Fibroblast of mammary gland (primary cell): ENCODE results near the gene IZUMO4.
"Not testable (repeated sequence)": the region's sequence is repeated elsewhere in the genome, so short reads cannot be mapped to it uniquely, and the experiment has no call there.

ENCODE experiments used
- DNase-seq: peaks from one replicate; pipeline ENCODE4 v3.0.0-alpha.2; 2010; ENCODE audit warnings: low read depth
- H3K4me3 ChIP-seq: 2 replicates; pipeline ENCODE4 v1.5.1; 2011; ENCODE audit warnings: low read depth, mild to moderate bottlenecking, low read length, moderate library complexity; ENCODE audit not compliant: control insufficient read depth
- TF ChIP-seq, protein P1 (sequence below): conservative IDR thresholded peaks from 2 replicates; pipeline ENCODE4 v1.5.1; 2011; ENCODE audit warnings: low read depth, low read length, inconsistent platforms; ENCODE audit not compliant: control insufficient read depth, insufficient read depth

IZUMO4 gene

DNA sequence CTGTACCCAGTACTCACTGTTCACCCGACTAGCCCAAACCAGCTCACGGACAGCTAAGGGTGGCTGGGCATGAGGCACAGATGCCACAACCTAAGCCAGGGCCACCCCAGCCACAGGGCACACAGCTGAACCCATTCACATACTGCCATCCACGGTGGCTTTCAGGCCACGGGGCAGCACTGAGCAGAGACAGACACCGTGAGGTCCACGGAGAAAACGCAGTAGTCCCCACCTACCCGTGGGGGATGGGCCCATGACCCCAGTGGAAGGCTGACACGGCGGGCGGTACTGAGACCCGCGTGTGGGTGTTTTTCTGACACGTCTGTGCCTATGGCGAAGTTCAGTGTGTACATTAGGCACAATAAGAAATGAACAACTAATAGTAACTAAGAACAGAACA is 25.5 kb downstream of the IZUMO4 start:
- TF ChIP-seq, protein P1, sequence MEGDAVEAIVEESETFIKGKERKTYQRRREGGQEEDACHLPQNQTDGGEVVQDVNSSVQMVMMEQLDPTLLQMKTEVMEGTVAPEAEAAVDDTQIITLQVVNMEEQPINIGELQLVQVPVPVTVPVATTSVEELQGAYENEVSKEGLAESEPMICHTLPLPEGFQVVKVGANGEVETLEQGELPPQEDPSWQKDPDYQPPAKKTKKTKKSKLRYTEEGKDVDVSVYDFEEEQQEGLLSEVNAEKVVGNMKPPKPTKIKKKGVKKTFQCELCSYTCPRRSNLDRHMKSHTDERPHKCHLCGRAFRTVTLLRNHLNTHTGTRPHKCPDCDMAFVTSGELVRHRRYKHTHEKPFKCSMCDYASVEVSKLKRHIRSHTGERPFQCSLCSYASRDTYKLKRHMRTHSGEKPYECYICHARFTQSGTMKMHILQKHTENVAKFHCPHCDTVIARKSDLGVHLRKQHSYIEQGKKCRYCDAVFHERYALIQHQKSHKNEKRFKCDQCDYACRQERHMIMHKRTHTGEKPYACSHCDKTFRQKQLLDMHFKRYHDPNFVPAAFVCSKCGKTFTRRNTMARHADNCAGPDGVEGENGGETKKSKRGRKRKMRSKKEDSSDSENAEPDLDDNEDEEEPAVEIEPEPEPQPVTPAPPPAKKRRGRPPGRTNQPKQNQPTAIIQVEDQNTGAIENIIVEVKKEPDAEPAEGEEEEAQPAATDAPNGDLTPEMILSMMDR = no peak
- DNase-seq = no peak
- H3K4me3 ChIP-seq = no peak overlapping the region

DNA sequence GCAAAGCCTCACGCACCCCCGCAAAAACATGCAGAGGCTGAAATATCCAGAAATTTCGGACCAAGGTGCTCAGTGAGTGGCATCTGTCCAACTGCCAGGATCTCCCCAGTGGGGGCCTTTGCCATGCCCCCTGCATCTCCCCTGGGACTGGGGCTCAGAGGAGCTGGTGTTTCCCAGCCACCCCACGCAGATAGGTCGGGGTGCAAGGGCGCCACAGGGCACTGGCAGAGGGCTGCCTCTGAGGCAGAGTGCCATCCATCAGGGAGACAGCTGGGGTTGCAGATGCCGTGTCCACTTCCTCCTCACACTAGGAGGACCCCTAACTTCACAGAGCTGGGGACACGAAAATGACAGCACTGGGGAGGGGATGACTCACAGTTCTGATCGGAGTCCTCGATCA is 26.3 kb downstream of the IZUMO4 start:
- TF ChIP-seq, protein P1 = no peak

DNA sequence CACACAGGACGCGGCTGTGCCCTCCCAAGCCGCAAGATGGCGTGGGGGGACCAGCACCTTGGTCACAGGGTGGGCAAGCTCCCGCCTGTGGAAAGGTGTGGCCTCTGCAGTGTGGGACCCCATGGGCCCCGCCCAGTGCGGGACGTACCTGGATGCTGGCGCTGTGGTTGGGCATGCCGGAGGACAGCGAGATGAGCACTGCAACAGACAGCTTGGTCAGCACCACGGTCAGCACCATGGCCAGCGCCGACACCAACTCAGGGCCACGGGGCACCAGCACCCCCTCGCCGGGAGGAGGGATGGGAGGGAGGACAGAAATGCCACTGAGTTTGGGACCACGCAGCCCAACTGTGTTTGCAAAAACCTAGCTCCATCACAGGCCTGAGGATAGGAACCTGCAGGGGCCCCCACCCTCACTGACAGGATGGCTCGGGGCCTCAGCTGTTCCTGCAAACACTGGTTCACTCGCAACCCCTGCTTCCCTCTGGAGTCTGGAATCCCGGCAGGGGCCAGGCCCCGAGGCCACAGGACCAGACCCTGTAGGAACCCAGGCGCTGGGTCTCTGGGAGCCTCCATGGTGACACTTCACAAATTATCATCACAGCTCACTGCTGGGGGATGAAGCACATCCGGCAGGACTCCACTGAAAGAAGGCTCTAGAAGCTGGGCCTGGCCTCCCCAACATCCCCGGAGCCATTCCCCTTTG is 27.1 kb downstream of the IZUMO4 start:
- TF ChIP-seq, protein P1 = no peak
- no peak for DNase-seq
- no peak overlapping the region for H3K4me3 ChIP-seq

More for the DNA sequence above, 26.3 kb downstream of the IZUMO4 start:
- DNase-seq = no peak
- no peak overlapping the region for H3K4me3 ChIP-seq

DNA sequence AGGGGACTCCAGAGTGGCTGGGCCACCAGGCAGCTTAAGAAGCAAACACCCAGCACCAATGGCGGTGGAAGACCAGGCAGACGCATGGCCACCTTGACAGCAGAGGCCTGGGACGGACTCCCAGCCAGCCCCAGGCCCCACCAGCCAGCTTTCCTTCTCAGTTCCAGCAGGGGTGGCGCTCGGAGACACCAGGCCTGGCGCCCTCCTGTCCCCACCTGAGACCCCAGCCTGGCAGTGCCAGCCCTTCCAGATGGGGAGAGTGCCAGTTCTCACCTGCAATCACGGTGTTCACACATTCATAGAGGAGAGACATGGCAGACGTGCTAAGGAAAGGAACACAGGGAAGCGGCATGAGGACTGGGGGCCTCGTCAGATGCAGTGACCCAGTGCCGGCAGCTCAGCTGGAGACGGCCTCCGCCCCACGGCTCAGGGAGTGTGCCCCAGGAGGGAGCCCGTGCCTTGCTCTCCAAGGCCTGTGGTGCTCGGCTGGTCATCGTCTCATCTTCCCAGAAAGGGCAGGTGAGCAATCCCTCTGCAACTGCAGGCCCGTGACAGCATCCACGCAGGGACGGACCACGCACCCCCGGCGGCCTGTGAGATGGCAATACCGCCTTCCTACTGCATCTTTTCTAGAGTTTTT is 30.3 kb downstream of the IZUMO4 start:
- no peak for DNase-seq
- H3K4me3 ChIP-seq = no peak overlapping the region
- TF ChIP-seq, protein P1 = no peak

DNA sequence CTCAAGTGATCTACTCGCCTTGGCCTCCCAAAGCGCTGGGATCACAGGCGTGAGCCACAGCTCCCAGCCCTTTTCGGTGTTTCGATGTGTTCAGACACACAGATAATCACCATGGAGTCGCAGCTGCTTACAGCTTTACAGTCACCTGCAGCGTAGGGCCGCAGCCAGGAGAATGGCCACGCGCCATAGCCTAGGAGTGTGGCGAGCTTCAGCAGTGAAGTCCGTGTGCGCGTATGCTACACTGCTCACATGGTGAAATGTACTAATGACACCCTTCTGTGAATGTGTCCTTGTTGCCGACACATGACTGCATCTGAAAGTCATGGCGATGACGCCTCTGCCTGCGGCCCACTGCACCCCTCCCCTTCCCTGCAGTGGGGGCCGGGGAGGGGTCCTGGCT is 31.0 kb downstream of the IZUMO4 start:
- TF ChIP-seq, protein P1 = no peak
- no peak overlapping the region for H3K4me3 ChIP-seq
- no peak for DNase-seq

DNA sequence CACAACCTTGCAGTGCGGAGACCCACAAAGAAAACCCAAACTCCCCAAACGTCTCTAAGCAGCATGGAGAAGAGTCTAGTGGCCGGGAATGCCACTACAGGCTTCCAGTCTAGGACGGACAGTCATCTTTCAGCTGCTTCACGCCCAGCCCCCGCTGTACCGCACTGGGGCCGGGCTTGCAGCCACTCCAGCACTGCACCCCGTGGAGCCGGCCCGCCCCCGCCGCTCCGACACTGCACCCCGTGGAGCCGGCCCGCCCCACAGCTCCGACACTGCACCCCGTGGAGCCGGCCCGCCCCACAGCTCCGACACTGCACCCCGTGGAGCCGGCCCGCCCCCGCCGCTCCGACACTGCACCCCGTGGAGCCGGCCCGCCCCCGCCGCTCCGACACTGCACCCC is 31.5 kb downstream of the IZUMO4 start:
- H3K4me3 ChIP-seq, DNase-seq: not testable (repeated sequence)

DNA sequence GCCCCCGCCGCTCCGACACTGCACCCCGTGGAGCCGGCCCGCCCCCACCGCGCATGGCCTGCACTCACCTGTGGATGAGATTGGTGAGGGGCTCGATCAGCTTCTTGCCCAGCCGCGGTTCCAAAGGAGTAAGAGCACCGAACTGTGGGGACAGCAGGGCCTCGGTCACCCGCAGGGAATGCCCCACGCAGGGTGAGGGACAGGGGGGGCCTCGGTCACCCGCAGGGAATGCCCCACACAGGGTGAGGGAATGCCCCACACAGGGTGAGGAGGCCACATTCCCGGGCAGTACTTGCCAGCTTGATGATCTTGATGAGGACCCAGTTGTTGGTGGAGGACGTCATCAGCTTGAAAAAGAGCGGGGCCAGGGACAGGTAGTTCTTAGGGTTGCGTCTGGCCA is 32.3 kb downstream of the IZUMO4 start:
- H3K4me3 ChIP-seq = no peak overlapping the region
- TF ChIP-seq, protein P1 = no peak
- no peak for DNase-seq
